GM19452 (cell line): ENCODE results near the gene GSTO1.

Experiments
- ATAC-seq: cut with Tn5 transposase; IDR thresholded peaks from one replicate; pipeline ENCODE4 v1.9.1; 2021; ENCODE audit not compliant: unreplicated experiment

Gene GSTO1

DNA sequence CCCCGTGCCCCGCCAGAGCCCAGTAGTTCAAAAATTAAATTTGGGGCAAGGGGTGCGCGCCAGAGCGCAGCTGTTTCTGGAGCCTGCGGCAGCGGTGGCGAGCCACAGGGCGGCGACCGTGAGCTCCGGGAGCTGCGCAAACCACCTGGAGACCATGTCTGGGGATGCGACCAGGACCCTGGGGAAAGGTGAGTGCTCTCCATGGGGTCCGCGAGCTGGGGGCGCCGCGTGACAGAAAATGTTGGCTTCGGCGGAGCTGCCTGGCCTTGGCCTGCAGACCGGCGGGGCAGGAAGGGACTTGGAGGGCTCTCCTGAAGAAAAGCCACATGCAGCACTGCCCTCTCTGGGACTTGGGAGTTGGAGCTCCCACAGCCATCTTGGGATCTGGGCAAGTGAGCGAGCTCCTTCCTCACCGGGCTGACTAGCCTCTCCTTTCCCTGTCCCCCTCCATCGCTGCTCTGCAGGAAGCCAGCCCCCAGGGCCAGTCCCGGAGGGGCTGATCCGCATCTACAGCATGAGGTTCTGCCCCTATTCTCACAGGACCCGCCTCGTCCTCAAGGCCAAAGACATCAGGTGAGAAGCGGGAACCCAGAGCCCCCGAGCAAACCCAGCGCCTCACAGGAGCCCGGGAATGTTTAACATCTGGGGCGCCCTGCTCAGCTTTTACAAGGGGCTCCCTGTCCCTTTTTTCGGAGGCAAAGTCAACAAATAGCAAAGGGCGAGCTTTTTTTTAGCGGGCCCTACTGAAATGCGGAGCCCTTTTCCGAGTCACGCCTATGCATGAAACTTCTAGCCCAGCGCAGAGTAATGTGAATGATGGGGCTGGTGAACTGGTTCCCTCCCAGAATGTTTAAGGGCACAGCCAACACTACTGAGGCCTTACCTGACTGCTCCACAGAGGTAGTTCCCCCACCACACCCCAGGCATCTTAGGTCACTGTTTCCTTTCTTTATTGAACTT is 20.4 kb downstream of the GSTO1 start:
- ATAC-seq: peak; percentile 77

DNA sequence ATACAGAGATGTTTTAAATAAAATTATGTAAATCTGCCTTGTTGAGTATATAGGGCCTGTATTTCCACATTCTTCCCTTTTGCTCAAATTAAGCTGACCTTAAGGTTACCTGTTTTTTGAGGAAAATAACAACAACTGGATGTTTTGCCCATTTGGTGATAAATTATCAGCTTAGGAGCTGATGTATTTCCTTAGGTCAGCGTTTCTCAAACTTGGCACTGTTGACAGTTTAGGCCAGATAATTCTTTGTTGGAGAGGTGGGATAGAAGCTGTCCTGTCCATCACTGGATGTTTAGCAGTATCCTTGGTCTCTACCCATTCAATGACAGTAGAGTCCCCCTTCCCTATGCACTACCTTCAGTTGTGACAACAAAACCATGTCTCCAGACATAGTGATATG is 21.5 kb downstream of the GSTO1 start:
- ATAC-seq: no peak

- no peak for ATAC-seq
Observed at GRCh38 chr10:104277785-104278184, 23.1 kb downstream of the GSTO1 start.

- no peak for ATAC-seq
Observed at GRCh38 chr10:104279550-104280259, 25.0 kb downstream of the GSTO1 start.

DNA sequence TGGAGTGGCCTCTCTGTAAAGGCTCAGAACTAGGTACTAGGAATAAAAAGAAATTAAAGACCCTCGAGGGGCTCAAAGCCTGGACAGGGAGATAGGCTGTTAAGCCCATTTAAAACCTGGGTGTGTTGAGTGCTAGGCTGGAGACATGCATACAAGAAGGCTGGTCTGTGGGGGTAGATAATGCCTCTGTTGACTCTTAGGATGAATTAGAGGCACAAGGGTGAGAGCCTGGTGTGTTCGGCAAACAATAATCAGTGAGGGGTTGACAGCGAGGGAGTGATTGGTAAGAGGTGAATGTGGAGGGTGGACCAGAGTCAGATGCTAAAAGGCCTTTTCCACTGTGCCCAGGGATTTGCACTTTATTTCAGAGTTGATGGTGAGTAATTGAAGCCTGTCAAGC is 27.0 kb downstream of the GSTO1 start:
- no peak for ATAC-seq

DNA sequence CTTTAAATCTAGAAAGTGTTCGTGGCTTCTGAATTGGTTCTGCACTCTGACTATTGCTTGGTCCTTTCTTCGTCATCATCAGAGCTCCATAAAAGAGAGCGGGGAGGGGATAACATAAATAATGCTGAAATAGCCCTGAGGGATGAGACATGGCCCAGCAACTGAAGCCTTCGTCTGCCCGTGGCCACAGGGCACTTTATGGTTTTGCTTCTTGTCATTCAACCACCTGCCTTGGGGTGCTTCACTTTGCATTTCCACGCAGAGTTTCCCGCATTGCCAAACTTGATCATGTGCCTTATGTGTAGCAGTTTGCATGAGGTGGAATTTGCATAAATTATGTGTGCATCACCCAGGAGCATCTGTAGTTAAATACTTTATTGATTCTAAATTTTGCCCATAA is 30.2 kb downstream of the GSTO1 start:
- no peak for ATAC-seq

- ATAC-seq: no peak
Observed at GRCh38 chr10:104286939-104287338, 32.2 kb downstream of the GSTO1 start.

DNA sequence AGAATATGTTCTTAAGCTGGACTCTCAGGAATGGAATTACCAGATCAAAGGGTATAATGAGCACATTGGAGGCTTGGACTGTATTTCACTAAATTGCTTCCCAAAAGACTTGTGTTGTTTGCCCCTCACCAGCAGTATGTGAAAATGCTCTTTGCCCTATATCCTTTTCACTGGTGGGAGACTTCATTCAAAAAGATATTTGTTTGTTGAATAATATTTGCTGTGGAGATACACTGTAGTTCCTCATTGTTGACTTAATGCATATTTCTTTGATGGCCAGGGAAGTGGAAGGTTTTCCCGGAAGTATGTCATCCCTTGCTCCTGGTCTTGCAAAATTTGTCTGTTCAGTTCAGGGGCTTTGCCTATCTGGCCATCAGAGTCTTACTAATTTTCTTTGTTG is 33.7 kb downstream of the GSTO1 start:
- no peak for ATAC-seq

GRCh38 chr10:104291439-104291951 is 36.8 kb downstream of the GSTO1 start:
- peak; percentile 99 for ATAC-seq

DNA sequence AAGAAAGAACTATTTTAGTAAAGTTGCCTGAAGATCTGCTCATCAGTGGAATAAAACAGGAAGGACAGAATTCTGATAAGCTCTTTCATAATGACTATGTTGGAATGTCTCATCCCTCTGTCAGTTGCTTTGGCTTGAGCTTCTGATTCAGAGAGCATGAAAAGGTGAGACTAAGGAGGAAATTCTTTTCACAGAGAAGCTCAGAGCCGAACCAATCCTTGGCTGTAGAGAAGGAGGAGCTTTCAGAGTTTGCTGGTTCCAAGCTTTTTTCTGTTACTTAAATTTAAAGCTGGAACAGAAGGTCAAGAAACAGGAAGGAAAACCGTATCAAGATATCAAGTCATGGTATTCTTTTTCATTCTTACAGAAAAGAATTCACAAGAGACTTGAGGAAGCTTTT is 38.3 kb downstream of the GSTO1 start:
- ATAC-seq: no peak

DNA sequence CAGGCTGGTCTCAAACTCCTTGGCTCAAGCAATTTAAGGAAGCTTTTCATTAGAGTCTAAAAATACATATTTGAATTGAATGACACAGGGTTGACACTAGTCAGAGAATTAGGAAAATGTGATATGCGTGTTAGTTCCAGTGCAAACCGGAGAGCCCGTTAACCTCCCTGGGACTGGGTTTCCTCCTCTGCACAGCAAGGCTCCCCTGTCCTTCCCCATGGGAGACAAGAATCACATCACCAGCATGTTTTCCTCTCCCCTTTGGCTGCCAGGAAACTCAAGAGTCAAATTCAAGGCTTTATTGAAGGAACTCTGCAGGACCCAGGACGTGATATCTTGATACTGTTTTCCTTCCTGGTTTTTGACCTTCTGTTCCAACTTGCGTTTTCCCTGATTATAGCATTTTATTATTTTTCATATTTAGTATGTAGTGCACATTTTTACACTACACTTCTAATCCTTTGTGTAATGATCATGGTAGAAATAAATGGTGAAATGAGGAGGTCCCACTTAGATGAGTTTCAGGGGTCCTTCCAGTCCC is 39.2 kb downstream of the GSTO1 start:
- ATAC-seq: no peak

- no peak for ATAC-seq
Observed at GRCh38 chr10:104296687-104297436, 42.2 kb downstream of the GSTO1 start.

DNA sequence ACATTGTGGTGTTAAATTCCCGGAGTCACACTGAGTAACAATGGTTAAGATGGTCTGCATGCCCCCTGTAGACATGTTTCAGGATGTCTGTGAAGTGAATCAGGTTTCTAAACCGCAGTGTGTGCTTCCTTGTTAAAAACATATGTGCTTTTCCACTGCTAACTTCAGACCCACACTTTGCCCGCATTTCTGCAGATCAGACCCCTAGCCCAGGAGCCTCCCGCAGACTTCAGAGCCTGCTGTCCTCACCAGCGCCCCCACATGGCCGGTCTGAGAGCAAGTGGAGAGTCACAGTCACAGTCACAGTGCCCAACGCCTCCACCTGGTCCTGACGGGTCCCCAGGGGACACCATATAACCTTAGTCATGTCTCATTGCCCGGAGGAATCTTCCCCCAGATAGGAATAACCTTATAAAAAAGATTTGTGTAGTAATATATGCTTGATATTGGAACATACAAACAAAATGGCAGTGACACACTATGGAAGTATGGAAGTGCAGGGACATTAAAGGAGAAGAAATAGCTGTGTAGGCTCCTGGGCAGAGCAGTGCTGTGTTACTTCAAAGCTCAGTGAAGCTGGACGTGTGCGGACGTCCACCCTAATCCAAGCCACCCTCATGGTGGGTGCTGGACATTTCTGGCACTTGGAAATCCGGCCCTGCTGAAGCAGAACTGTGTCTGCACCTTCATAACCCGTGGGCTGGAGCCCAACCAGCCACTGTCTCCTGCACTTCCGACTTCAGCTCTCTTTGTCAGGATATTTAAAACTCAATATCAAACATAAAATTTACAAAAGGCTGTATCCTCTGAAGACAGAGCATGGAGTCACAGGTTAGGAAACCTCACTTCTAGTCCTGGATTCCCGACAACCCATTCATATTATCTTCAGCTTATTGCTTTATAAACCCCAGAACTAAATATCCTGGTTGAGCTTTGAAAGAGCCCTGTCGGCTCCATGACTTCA is 43.3 kb downstream of the GSTO1 start:
- ATAC-seq: no peak

DNA sequence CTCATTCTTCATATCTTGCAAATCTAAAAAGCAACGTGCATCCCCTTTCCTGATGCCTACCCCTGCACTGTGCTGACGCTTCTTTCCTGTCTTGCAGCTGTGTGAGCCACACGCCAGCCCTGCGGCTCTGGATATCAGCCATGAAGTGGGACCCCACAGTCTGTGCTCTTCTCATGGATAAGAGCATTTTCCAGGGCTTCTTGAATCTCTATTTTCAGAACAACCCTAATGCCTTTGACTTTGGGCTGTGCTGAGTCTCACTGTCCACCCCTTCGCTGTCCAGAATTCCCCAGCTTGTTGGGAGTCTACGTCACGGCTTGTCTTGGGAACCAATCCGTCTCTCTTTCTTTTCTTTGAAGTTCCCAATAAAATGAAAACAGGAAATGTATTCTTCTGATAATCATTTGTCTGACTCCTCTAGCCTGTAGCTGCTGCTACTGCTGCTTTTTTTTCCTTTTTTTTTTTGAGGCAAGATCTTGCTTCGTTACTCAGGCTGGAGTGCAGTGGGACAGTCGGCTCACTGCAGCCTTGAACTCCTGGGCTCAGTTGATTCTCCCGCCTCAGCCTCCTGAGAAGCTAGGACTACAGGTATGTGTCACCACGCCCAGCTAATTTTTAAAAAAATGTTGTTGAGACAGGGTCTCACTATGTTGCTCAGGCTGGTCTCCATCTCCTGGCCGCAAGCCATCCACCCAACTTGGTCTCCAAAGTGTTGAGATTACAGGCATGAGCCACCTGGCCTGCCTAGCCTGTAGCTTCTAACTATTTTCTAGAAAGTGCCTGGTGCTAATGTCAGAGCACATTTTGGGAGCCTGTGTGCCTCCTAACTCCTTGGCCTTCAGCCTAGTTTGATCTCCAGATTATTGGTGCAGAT is 44.6 kb downstream of the GSTO1 start:
- ATAC-seq: no peak

DNA sequence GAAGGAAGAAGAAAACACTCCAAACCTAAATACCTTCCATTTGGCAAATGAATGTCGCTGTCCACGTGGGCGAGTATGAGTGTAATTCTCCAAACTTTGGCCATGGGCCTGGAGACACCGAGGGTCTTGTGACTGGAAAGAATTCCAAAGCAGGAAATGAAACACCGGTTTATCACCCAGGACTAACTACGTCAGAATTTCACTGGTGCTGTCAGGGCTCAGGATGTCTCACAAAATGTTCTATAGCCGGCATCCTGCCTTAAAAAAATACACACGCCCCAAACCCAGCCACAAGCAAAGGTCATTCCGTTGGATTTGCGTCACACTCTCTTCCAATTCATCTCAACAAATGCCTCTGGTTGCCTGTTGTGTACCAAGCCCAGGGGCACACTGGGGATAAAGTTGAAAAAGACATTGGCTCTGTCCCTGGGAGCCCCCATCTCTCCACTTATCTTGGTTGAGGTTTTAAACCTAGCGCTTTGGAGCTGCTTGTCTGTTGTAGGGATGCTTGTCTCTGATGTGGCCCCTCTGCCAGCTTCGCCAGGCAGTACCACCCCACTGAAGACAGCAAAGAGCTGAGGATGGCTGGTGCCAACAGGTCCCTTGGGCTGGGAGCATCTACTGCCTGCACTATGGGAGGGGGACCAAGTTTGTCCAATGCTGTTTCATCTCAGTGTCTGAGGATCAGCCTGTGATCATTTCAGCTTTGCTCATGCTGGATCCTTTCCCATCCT is 45.5 kb downstream of the GSTO1 start:
- no peak for ATAC-seq

DNA sequence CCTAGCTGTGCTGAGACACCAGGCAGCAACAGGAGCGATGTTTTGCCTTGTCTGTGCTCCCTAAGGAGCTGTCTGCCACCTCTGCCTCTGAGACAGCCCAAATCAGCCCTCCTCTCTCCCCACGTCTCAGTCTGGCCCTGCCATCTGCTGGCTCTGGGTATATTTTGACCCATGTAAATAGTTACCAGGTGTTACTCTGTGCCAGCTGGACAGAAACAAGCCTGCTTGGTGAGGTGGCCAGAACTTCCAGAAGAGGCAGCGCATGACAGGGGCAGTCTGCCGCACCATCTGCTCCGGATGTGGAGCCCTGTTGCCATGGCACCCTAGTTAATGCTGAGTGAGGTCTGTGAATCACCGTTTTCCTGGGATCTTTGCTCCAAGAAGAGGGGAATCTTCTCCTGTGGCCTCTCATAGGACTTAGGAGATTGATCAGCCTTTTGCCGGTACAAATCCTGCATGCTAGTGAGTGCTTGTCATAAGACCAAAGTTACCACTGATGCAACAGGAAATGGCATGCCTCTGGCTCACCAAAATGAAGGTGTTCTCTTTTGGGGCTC is 46.1 kb downstream of the GSTO1 start:
- ATAC-seq: no peak

DNA sequence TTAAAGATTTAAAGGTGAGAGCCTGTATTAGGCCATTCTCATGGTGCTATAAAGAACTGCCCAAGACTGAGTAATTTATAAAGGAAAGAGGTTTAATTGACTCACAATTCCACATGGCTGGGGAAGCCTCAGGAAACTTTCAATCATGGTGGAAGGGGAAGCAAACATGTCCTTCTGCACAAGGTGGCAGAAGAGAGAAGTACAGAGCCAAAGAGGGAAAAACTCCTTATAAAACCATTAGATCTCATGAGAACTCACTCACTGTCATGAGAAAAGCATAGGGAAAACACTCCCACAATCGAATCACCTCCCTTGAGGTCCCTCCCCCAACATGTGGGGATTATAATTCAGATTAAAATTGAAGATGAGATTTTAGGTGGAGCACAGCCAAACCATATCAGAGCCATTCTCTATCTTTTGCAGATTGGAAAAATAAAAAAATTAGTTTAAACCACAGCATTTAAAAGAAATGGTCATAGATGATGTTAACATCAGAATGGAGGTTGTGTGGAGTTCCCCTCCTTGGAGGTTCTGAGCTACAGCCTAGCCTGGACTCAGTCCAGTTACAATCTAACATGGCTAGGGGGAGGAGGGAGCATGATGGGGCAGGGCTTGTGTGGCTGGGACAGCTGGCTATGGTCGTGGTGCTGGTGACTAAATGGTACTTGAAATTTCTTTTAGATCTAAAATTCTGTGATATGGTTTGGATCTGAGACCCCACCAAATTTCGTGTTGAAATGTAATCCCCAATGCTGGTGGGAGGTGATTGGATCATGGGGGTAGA is 47.4 kb downstream of the GSTO1 start:
- ATAC-seq: no peak
